Lower leg skin (tissue), 4 donors: ENCODE data around the gene PLEKHH2. TPM values are rescaled to one million over a fixed set of nuclear protein-coding genes. Genes with fewer than 3 reads are reported as not detected.

Experiments
- DNase-seq, 2 donors: peaks; one replicate each; pipeline ENCODE4 v3.0.0-alpha.2; 2019; ENCODE audit warnings: low spot score in 2 of 2
- H3K4me3 ChIP-seq: fragments of 200-600 bp; sonication (generic); 2 replicates; pipeline ENCODE4 v1.5.1; 2017; ENCODE audit warnings: mild to moderate bottlenecking, low read depth; ENCODE audit not compliant: poor library complexity, severe bottlenecking
- POLR2A ChIP-seq, 2 donors: fragments of 450-650 bp; IDR thresholded peaks; one replicate each; pipeline ENCODE4 v1.6.1; 2016 to 2017; ENCODE audit warnings: antibody characterized with exemption in 2 of 2, mild to moderate bottlenecking in 1 of 2, moderate library complexity in 1 of 2
- whole genome bisulfite sequencing, 2 donors: methylation state at CpG; one replicate each; pipeline ENCODE4 v1.1.5; 2018; 5-methylcytosine and 5-hydroxymethylcytosine counted together
- intact Hi-C: fragments of 100-400 bp; cut with DNase I; formaldehyde crosslinking; loops from one replicate; pipeline ENCODE4 v1.15.0; 2023; ENCODE audit warnings: low total_unique reads
- total RNA-seq, 4 donors: library from RNA; depleted of rRNA; stranded (reverse); fragments of >200 nt; gene quantifications; one replicate each; pipeline ENCODE4 v1.1.0, GENCODE V29; 2016
- TF ChIP-seq, protein P1 (sequence below), 3 donors: fragments of 450-650 bp; IDR thresholded peaks; one replicate each; pipeline ENCODE4 v1.5.1; 2016; ENCODE audit warnings: antibody characterized with exemption in 3 of 3, mild to moderate bottlenecking in 3 of 3, moderate library complexity in 2 of 3

PLEKHH2 gene
- total RNA-seq, 4 donors from 2014 or later, result 10.4 to 17.6 (median 15.4) TPM

DNA sequence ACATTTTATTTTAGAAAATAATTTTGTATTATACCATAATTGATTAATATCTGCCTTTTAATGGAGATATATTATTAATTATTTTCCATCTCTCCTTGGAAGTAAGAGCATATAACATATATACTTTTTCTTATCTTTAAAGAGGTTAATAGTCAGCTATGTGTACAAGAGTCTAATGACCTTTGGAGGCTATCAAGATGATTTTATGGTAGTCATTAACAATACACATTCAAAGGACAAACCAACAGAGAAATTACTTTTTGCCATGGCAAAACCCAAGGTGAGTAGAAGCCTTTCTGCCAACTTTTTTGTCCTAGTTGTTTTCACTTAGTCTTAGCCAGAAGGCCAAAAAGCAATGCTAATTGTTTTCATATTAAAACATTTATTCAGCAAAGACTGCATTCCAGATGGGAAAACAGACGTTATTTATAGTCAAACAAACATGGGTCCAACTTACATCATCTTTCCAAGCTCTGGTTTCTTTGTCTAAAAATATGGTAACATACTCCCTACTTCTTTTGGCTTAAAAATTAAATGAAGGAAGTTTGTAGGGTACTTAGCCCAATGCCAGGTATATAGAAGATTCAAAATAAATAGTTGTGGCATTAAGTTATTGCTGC, 127.1 kb downstream of the PLEKHH2 start:
- H3K4me3 ChIP-seq, result no peak overlapping the region
- WGBS, 2 donors, result 42 to 56% methylated on average over 1 of the region's 1 CpG
- TF ChIP-seq, protein P1, sequence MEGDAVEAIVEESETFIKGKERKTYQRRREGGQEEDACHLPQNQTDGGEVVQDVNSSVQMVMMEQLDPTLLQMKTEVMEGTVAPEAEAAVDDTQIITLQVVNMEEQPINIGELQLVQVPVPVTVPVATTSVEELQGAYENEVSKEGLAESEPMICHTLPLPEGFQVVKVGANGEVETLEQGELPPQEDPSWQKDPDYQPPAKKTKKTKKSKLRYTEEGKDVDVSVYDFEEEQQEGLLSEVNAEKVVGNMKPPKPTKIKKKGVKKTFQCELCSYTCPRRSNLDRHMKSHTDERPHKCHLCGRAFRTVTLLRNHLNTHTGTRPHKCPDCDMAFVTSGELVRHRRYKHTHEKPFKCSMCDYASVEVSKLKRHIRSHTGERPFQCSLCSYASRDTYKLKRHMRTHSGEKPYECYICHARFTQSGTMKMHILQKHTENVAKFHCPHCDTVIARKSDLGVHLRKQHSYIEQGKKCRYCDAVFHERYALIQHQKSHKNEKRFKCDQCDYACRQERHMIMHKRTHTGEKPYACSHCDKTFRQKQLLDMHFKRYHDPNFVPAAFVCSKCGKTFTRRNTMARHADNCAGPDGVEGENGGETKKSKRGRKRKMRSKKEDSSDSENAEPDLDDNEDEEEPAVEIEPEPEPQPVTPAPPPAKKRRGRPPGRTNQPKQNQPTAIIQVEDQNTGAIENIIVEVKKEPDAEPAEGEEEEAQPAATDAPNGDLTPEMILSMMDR (IDR thresholded peaks at IDR 0.05), result no peak
- no peak for TF ChIP-seq POLR2A (IDR thresholded peaks at IDR 0.05)
- intact Hi-C loops, result no loop called here
- no peak for DNase-seq

DNA sequence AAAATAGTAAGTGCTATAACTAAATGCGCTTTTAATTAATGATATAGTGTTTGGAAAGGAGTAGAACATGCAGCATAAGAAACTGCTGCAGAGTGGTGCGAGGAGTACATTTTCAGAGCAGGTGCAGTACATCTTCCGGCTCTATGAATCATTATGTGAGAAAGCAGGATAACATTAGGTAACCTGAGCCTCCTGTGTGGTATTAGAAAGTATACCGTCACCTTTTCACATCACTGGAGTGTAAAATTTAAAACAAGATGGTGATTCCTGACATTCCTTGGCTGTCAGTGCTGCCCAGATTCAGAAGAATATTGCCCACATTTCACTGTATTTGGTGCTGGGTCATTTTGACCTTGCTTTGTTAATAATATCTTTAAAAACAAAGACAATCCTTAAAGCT, 128.9 kb downstream of the PLEKHH2 start:
- DNase-seq, result no peak
- TF ChIP-seq, protein P1 (IDR thresholded peaks at IDR 0.05), result no peak
- TF ChIP-seq POLR2A (IDR thresholded peaks at IDR 0.05), result no peak
- WGBS, 2 donors, result 75% methylated on average over 4 of the region's 4 CpGs
- intact Hi-C loops, result loop anchor here (5.0 kb wide), 1 partner anchor 319 kb away; no protein-coding TSS in a partner anchor
- H3K4me3 ChIP-seq, result no peak overlapping the region

DNA sequence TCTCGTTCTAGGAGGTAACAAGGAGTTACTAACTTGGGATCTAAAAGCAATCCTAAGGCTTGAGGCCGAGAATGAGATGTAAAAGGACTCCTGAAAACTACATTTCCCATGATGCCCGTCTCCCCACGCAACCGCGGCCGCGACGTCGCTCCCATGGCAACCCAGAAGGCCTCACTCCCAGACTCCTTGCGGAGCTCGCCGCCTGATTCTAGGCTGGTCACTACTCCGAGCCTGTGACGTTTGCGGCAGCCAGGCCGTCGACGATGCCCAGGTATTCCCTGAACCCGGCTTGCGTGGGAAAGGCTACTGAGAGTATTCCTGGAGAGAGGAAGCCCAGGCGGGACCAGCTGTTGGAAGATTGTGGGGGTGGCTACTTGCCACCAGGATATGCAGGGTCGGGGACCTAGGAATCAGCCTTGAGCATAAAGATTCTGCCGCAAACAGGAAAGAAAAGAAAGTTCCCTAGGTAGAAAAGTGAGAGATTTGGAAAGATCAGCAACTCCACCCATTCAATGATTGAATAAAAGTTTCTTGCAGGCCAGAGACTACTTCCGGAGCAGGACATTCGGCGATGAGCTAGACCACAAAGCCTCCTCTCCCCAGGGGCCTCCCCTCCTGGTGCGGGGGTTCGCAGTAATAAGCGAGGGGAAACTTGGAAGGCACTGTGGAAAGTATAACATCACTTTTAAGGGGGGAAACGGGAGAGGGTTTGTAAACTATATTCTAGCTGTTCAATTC, 137.0 kb downstream of the PLEKHH2 start, which contains the start of gene DYNC2LI1:
Gene DYNC2LI1, plus strand, starts transcription at position 164 of the 738 bp plus-strand sequence. Its CDS starts 100 bp downstream, at position 264.
- intact Hi-C loops, result no loop called here
- WGBS, 2 donors, result 0% methylated on average over 25 to 31 of the region's 31 CpGs
- DNase-seq, result peak; percentile 89 to 97
- TF ChIP-seq, protein P1 (IDR thresholded peaks at IDR 0.05), result no peak
- TF ChIP-seq POLR2A (IDR thresholded peaks at IDR 0.05), result no peak
- peak within 1 kb of the TSS; percentile 71 for H3K4me3 ChIP-seq

DNA sequence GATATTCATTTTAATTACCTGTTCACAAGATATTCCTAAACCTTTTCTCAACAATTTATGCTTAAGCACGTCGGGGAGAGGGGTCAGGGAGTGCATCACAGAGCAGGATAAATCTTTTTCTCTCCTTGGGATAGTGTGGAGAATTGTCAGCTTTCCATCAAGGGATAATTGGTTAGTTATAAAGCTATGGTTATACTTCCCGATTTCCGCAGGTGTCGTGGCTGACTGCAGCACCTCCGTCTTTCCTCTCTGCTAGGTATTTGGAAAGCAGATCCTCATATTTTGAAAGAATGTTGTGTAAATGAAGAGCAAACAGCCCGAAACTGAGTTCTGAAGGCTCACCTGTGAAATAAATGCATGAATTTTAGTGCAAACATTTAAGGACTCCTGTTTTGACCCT, 137.6 kb downstream of the PLEKHH2 start:
- intact Hi-C loops, result no loop called here
- TF ChIP-seq, protein P1 (IDR thresholded peaks at IDR 0.05), result no peak
- TF ChIP-seq POLR2A (IDR thresholded peaks at IDR 0.05), result no peak
- peak overlapping the region; percentile 71 for H3K4me3 ChIP-seq
- no peak for DNase-seq
- WGBS, 2 donors, result 22 to 25% methylated on average over 7 of the region's 7 CpGs

DNA sequence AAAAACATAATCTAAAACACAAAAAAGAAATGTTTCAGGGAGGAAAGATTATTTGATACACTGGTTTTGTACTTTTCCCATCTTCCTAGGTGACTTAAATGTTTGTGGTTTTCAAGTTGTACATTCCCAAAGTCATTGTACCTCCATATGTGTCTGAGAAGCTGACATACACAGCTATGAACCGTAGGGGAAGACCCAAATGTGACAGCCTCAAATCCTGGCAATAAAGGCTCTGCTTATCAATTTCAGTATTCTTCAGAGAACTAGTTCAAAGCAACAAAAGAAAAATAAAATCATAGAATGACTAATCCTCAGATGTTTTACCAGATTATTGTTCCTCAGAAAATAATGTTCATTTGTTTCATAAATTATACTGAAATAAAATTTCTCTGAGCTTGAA, 139.3 kb downstream of the PLEKHH2 start:
- no peak for DNase-seq
- 88 to 89% methylated on average over 1 of the region's 1 CpG for WGBS, 2 donors
- intact Hi-C loops, result no loop called here
- no peak overlapping the region for H3K4me3 ChIP-seq
- TF ChIP-seq POLR2A (IDR thresholded peaks at IDR 0.05), result no peak
- TF ChIP-seq, protein P1 (IDR thresholded peaks at IDR 0.05), result no peak
